Hair follicle dermal papilla cell (primary cell): ENCODE measurements around the gene PRRC2A. TPM values are rescaled to one million over a fixed set of nuclear protein-coding genes. Genes with fewer than 3 reads are reported as not detected.

Experiments
- small RNA-seq: library from RNA; depleted of rRNA; stranded (forward); fragments of <200 nt; gene quantifications from one replicate; pipeline ENCODE3, GENCODE V24; 2012
- total RNA-seq: library from RNA; depleted of rRNA; stranded (reverse); fragments of >200 nt; gene quantifications from 2 replicates; pipeline ENCODE4 v1.2.3, GENCODE V29; 2012

Gene PRRC2A
- total RNA-seq, 1 donor = 86.8 TPM

Small RNA genes within 50 kb of the gene (small RNA-seq; reads per million reads assigned to genes)
- not detected for gene MIR6832
- gene RF00019 = not detected
- gene SNORA38 = 186 reads per million, percentile 99 among the genes with 10 or more reads in this experiment
- gene UQCRHP1 = not detected

Other genes with a start within 250 kb of the PRRC2A start
- gene MICA, start 217.1 kb upstream of the PRRC2A start, total RNA-seq = 25.7 and 27.1 TPM in 2 replicates
- 12.9 and 15.9 TPM in 2 replicates for gene MICB, start 122.6 kb upstream of the PRRC2A start, total RNA-seq
- not detected in 2 replicates for gene MCCD1, start 91.8 kb upstream of the PRRC2A start, total RNA-seq
- gene DDX39B, start 78.7 kb upstream of the PRRC2A start, total RNA-seq = 309 and 338 TPM in 2 replicates
- 3.4 and 5.7 TPM in 2 replicates for gene ATP6V1G2, start 74.1 kb upstream of the PRRC2A start, total RNA-seq
- gene NFKBIL1, start 73.1 kb upstream of the PRRC2A start, total RNA-seq = 23.2 and 33.2 TPM in 2 replicates
- gene LTA, start 48.4 kb upstream of the PRRC2A start, total RNA-seq = not detected in 2 replicates
- 0.16 TPM in 1 of 2 replicates, not detected in the other for gene TNF, start 45.1 kb upstream of the PRRC2A start, total RNA-seq
- not detected in 2 replicates for gene LTB, start 38.3 kb upstream of the PRRC2A start, total RNA-seq
- gene LST1, start 34.4 kb upstream of the PRRC2A start, total RNA-seq = not detected in 2 replicates
- not detected in 2 replicates for gene NCR3, start 27.7 kb upstream of the PRRC2A start, total RNA-seq
- gene AIF1, start 5.5 kb upstream of the PRRC2A start, total RNA-seq = not detected in 2 replicates
- 203 and 221 TPM in 2 replicates for gene BAG6, start 31.9 kb downstream of the PRRC2A start, total RNA-seq
- 0.65 and 1.2 TPM in 2 replicates for gene APOM, start 35.2 kb downstream of the PRRC2A start, total RNA-seq
- 24.4 and 24.5 TPM in 2 replicates for gene C6orf47, start 40.1 kb downstream of the PRRC2A start, total RNA-seq
- 18.5 and 18.8 TPM in 2 replicates for gene GPANK1, start 44.3 kb downstream of the PRRC2A start, total RNA-seq
- 117 and 141 TPM in 2 replicates for gene CSNK2B, start 45.4 kb downstream of the PRRC2A start, total RNA-seq
- gene LY6G5B, start 49.3 kb downstream of the PRRC2A start, total RNA-seq = 6.3 and 8.4 TPM in 2 replicates
- gene LY6G5C, start 60.4 kb downstream of the PRRC2A start, total RNA-seq = 0.16 TPM in 1 of 2 replicates, not detected in the other
- 32.8 and 40.7 TPM in 2 replicates for gene ABHD16A, start 82.6 kb downstream of the PRRC2A start, total RNA-seq
- not detected in 2 replicates for gene LY6G6F, start 86.2 kb downstream of the PRRC2A start, total RNA-seq
- gene LY6G6D, start 94.6 kb downstream of the PRRC2A start, total RNA-seq = not detected in 2 replicates
- not detected in 2 replicates for gene LY6G6C, start 101.0 kb downstream of the PRRC2A start, total RNA-seq
- not detected in 2 replicates for gene MPIG6B, start 102.7 kb downstream of the PRRC2A start, total RNA-seq
- 62.3 and 78.3 TPM in 2 replicates for gene DDAH2, start 108.6 kb downstream of the PRRC2A start, total RNA-seq
- gene CLIC1, start 115.8 kb downstream of the PRRC2A start, total RNA-seq = 499 and 664 TPM in 2 replicates
- gene MSH5, start 119.3 kb downstream of the PRRC2A start, total RNA-seq = 9.6 and 11.7 TPM in 2 replicates
- gene SAPCD1, start 141.9 kb downstream of the PRRC2A start, total RNA-seq = 0.61 TPM in 1 of 2 replicates, not detected in the other
- under 0.01 and 0.97 TPM in 2 replicates for gene VWA7, start 156.6 kb downstream of the PRRC2A start, total RNA-seq
- 48.5 and 60.0 TPM in 2 replicates for gene VARS1, start 175.0 kb downstream of the PRRC2A start, total RNA-seq
- 15.1 and 19.4 TPM in 2 replicates for gene LSM2, start 186.3 kb downstream of the PRRC2A start, total RNA-seq
- gene HSPA1L, start 194.6 kb downstream of the PRRC2A start, total RNA-seq = 0.73 and 0.97 TPM in 2 replicates
- gene HSPA1A, start 194.8 kb downstream of the PRRC2A start, total RNA-seq = 148 and 178 TPM in 2 replicates
- 149 and 152 TPM in 2 replicates for gene HSPA1B, start 207.0 kb downstream of the PRRC2A start, total RNA-seq
- 74.3 and 76.3 TPM in 2 replicates for gene NEU1, start 242.1 kb downstream of the PRRC2A start, total RNA-seq